ENCODE measurements around the gene TMEM121B. TPM values are rescaled to one million over a fixed set of nuclear protein-coding genes. Genes with fewer than 3 reads are reported as not detected.

Gene TMEM121B
- total RNA-seq, 2 donors from 2014 or later, result 0.05 to 0.10 TPM

- Mint-ChIP-seq H3K27ac (peak overlapping the region; percentile 80 to 87), H3K9me3 (no peaks in the 10 kb centered on the region), H3K36me3 (peaks cover 0 to 5% of the 10 kb centered on the region in 2 donors)
- DNase-seq (ENCODE audit: low spot score in 2 of 2) (no peak), ATAC-seq (no peak)
These were observed 34.2 kb downstream of the TMEM121B start for GRCh38 chr22:17086788-17087497.

GRCh38 chr22:17086296-17086695, 34.9 kb downstream of the TMEM121B start:
- ATAC-seq (no peak), DNase-seq (ENCODE audit: low spot score in 2 of 2) (no peak)
- Mint-ChIP-seq H3K36me3 (peaks cover 0 to 5% of the 10 kb centered on the region in 2 donors), H3K9me3 (no peaks in the 10 kb centered on the region), H3K27ac (peak overlapping the region; percentile 86 to 87)

- Mint-ChIP-seq H3K27ac (peak overlapping the region; percentile 86 to 87), H3K36me3 (peaks cover 0 to 5% of the 10 kb centered on the region in 2 donors), H3K9me3 (no peaks in the 10 kb centered on the region)
- DNase-seq (ENCODE audit: low spot score in 2 of 2), result peak in 1 of 2 donors; percentile 58
- peak; percentile 5 to 12 for ATAC-seq
These were observed 35.6 kb downstream of the TMEM121B start for GRCh38 chr22:17085277-17086181.

GRCh38 chr22:17084554-17085276, 36.4 kb downstream of the TMEM121B start, which contains the start of gene IL17RA:
TSS of gene IL17RA (plus strand) at chr22:17085000. CDS start at chr22:17085092, 92 bp downstream.
- peak; percentile 93 to 97 for DNase-seq (ENCODE audit: low spot score in 2 of 2)
- peaks cover 0 to 5% of the 10 kb centered on the region in 2 donors for H3K36me3 Mint-ChIP-seq
- H3K9me3 Mint-ChIP-seq, result no peaks in the 10 kb centered on the region
- peak within 1 kb of the TSS; percentile 87 to 94 for H3K27ac Mint-ChIP-seq
- ATAC-seq, result peak; percentile 89 to 96

GRCh38 chr22:17083811-17084441, 37.2 kb downstream of the TMEM121B start:
- peak overlapping the region; percentile 87 to 94 for H3K27ac Mint-ChIP-seq
- no peak for ATAC-seq
- no peaks in the 10 kb centered on the region for H3K9me3 Mint-ChIP-seq
- DNase-seq (ENCODE audit: low spot score in 2 of 2), result peak in 1 of 2 donors; percentile 50
- peaks cover 0 to 5% of the 10 kb centered on the region in 2 donors for H3K36me3 Mint-ChIP-seq

GRCh38 chr22:17083255-17083654, 37.9 kb downstream of the TMEM121B start:
- DNase-seq (ENCODE audit: low spot score in 2 of 2) (no peak), ATAC-seq (no peak)
- Mint-ChIP-seq H3K27ac (no peak overlapping the region), H3K36me3 (peaks cover 0 to 5% of the 10 kb centered on the region in 2 donors), H3K9me3 (no peaks in the 10 kb centered on the region)

GRCh38 chr22:17079572-17079971, 41.6 kb downstream of the TMEM121B start:
- DNase-seq (ENCODE audit: low spot score in 2 of 2) (no peak), ATAC-seq (no peak)
- Mint-ChIP-seq H3K9me3 (no peaks in the 10 kb centered on the region), H3K36me3 (no peaks in the 10 kb centered on the region), H3K27ac (no peak overlapping the region)

GRCh38 chr22:17077255-17077654, 43.9 kb downstream of the TMEM121B start:
- no peaks in the 10 kb centered on the region for H3K9me3 Mint-ChIP-seq
- DNase-seq (ENCODE audit: low spot score in 2 of 2), result no peak
- no peak overlapping the region for H3K27ac Mint-ChIP-seq
- no peak for ATAC-seq
- H3K36me3 Mint-ChIP-seq, result no peaks in the 10 kb centered on the region

- Mint-ChIP-seq H3K27ac (no peak overlapping the region), H3K9me3 (no peaks in the 10 kb centered on the region), H3K36me3 (no peaks in the 10 kb centered on the region)
- DNase-seq (ENCODE audit: low spot score in 2 of 2), result no peak
- no peak for ATAC-seq
These were observed 46.5 kb downstream of the TMEM121B start for GRCh38 chr22:17074648-17075002.

GRCh38 chr22:17072877-17073276, 48.3 kb downstream of the TMEM121B start:
- DNase-seq (ENCODE audit: low spot score in 2 of 2) (no peak), ATAC-seq (no peak)
- H3K9me3 Mint-ChIP-seq, result no peaks in the 10 kb centered on the region
- no peak overlapping the region for H3K27ac Mint-ChIP-seq
- H3K36me3 Mint-ChIP-seq, result no peaks in the 10 kb centered on the region

Other genes with a start within 250 kb of the TMEM121B start
- gene GAB4, start 113.1 kb downstream of the TMEM121B start, total RNA-seq, result not detected
- gene IL17RA, start 36.4 kb downstream of the TMEM121B start, total RNA-seq, result 10 to 100 TPM; 12.4 to 16.3 TPM
- gene HDHD5, start 37.9 kb upstream of the TMEM121B start, total RNA-seq, result 10 to 100 TPM; 22.0 to 71.3 TPM
- 1 to 10 TPM; 2.4 to 5.6 TPM for gene ADA2, start 98.1 kb upstream of the TMEM121B start, total RNA-seq
- under 1 TPM in 1 of 2 donors, not detected in 1; 0.18 TPM for gene CECR2, start 248.1 kb upstream of the TMEM121B start, total RNA-seq